ENCODE data around the gene EZR.
"Not testable (repeated sequence)": the region's sequence is repeated elsewhere in the genome, so short reads cannot be mapped to it uniquely, and the experiment has no call there.

The EZR gene

DNA sequence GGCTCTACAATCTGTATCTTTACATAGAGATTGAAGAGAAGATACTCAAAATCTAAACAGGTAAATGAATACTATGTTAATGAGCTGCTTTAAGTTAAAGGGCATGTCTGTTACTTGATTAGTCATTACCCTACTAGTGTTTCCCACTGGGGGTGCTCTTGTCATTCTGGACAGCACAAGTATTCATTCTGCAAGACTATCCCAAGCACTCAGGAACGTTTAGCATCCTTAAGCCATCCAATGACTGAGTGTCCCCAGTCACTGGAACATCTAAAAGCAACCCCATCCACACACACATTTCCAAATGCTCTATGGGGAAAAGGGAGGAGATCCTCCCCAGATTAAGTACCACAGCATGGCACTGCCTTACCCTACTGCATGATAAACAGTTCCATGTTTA is 25.7 kb downstream of the EZR start:
- DNase-seq, result no peak

DNA sequence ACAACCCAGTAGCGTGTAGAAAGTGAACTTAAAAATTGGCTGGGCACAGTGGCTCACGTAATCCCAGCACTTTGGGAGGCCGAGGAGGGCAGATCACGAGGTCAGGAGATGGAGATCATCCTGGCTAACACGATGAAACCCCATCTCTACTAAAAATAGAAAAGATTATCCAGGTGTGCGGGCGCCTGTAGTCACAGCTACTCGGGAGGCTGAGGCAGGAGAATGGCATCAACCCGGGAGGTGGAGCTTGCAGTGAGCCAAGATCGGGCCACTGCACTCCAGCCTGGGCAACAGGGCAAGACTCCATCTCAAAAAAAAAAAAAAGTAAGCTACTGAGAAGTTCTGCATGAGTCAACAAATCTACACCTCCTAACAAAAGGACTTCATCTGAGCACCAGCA is 26.7 kb downstream of the EZR start:
- not testable (repeated sequence) for DNase-seq

DNA sequence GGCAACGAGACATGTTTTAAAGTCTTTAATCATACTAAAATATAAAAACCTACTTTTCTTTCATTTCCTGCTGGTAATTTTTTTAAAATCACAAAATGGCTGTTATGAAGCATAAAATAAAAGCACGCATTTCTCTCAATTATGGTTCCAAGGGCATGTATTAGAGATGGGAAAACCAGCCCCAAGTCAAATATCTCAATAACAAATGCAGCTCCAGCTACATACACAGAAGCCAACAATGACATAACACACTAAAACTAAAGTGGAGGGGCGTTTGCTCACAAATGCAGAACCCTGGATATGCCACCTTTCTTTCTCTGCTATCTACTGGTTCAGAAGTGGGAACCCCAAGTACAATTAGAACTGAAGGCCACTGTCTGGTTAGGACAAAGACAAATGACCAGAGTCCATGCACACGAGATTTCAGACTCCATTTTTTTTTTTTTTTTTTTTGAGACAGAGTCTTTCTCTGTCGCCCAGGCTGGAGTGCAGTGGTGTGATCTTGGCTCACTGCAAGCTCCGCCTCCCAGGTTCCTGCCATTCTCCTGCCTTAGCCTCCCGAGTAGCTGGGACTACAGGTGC is 27.8 kb downstream of the EZR start:
- no peak for DNase-seq

DNA sequence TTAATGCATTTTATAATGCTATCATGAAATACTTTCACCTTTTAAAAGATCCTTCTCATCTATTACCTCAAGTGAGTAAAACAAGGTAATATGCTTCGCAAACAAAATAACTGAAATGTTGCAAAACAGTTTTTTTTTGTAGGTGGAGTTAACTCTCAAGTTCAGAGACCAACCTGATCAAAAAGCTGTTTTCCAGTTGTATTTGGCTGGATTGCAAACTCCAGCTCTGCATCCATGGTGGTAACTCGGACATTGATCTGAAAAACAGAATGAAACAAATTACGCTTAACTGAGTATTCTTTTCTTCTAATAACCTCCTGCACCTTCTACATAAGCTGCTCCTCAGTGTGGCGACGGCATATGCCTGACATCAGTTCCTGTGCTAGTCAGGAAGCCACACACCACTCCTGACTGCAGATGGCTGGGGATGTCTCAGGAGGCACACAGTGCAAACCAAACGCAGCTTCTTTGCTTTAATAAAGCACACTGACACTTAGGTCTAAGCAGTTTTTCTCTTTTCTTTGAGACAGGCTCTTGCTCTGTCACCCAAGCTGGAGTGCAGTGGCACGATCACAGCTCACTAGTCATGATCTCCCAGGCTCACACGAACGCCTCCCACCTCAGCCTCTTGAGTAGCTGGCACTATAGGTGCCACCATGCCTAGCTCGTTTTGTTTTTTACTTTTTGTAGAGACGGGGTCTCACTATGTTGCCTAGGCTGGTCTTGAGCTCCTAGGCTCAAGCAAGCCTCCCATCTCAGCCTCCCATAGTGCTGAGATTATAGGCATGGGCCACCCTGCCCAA is 29.9 kb downstream of the EZR start:
- DNase-seq, result no peak

DNA sequence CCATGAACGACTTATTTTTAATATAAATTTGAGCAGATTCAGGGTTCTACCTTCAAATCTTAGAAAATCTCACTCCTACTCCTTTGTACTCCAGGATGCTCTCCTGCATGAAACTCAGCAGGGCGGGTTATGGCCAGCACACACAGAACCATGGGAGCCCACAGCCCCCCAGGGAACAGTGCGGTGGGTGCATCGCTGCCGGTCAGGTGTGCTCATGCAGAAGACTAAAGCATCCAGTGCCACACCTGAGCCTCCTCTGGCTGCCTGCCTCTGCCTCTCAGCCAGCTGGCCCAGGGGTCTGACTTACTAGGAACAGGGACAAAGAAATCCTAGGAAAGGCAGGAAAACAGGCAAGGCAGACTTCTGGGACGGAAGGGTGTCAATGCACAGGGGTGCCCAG is 31.8 kb downstream of the EZR start:
- no peak for DNase-seq

DNA sequence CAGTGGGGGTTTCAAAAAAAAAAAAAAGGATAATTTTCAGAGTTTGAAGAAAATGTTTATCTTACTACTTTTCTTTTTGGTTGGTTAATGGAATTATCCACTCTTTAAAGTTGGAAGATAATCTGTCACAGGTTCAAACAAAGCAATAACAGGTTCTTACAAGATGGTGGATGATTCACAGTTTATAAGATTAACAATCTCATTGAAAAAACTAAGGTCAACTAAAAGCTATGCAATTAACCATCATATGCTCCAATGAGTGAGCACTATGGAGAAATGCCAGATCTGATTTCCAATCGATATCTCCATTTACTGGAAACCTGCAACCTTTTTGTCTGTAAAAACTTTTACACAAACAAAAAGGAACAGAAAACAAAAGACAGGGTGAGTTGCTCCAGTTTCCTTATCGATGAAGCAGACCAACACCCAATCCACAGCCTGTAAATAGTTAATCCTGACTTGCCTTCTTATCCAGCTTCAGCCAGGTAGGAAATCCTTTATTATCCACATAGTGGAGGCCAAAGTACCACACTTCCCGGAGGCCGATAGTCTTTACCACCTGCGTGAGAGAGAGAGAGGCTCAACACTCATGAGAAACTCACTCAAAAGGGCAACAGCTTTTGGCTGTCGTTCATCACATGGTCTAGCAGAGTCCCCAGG is 32.4 kb downstream of the EZR start:
- no peak for DNase-seq

DNA sequence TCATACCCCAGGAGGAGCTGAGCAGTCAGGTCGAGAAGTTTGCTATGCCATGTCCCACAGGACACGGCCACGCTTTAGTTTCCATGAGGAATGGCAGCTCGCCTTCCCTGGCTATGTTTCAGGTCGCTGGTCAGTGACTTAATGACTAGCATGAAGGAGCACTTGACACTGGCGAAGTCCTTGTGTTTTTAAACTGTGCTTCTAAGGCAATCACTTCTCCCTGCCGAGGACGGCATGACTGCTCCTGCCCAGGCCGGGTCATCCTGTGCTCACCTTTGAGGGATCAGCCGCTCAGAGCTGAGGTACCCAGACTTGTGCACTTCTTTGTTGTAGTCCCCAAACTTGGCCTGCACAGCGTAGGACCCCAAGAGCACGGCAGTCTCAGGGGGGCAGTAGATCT is 34.1 kb downstream of the EZR start:
- DNase-seq, result no peak

DNA sequence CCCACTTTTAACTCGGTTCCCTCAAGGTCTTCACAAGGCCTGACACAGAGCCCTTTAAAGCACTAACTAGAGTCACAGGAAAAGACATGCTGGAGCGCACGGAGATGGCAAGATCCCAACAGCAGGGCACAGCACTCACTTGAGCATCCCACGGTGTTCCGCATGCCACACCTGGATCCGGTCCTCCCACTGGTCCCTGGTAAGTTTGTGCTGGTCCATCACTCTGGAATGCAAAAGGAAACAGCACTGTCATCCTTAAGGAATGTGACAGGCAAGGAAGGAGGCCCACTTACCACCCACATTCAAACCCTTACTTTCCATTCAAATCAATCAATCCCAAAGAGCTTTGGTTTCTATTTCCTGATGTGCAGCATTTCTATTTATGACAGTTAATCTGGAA is 34.7 kb downstream of the EZR start:
- DNase-seq, result no peak

DNA sequence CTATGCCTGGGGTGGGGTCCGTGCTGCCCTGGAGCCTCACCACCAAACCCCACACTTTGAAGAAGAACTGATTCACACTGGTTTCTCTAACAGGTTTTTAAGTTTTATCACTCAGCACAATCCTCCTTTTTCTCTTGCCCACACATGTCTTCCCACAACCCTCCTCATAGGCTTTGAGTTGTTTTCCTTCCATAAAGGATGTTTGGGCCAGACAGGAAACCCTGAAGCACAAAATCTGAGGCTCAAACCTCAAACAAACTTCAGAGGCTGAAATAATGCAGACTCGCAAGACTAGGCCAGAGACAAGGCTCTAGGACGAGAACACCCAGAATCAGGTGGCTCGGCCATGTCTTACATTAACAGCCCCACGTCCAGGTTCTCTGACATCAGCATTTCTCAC is 35.3 kb downstream of the EZR start:
- DNase-seq, result no peak

DNA sequence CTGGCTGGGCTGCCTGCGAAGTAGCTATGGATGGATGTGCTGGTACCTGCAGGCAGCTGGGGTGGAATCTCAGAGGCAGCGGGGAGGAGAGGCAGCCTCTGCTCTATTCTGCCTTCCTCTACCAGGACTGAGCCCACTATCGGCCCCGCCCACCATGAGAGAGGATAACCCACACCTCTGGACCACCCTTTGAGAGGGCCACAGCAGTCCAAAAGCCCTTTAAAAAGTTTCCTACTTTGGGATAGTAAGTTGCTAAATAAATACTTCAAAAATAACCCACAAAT is 36.1 kb downstream of the EZR start:
- no peak for DNase-seq

DNA sequence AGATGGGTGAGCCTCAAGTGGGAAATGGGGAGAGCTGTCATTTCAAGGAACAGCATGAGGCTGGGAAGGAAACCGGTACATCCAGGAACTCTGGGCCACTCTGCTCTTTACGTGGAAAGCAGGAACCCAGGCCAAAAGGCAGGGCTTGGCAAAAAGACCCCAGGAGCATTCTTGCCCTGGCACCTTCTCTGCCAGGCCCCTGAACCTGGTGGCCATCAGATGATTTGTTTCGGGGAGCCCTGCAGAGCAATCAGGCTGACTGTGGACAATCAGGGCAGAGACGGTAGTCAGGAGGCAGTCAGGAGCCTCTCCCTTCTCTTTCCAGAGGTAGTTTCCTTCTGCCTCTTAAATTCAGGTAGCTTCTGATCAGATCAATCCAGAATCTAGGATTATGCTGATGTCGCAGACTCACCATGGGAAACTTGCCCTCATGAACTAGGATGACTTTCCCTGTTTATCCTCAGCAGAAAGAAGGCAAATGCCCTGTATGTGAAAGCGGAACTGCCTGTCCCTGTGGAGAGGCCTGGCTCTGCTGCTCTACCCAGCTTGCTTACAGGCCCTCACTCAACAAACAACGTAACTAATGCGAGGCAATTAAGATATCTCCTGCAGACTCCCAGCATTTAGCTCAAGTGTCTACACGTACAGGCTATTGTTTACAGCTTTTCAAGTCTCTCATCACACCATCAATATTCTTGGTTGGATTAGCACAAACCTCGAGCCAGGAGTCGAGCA is 36.6 kb downstream of the EZR start:
- peak; percentile 66 for DNase-seq

DNA sequence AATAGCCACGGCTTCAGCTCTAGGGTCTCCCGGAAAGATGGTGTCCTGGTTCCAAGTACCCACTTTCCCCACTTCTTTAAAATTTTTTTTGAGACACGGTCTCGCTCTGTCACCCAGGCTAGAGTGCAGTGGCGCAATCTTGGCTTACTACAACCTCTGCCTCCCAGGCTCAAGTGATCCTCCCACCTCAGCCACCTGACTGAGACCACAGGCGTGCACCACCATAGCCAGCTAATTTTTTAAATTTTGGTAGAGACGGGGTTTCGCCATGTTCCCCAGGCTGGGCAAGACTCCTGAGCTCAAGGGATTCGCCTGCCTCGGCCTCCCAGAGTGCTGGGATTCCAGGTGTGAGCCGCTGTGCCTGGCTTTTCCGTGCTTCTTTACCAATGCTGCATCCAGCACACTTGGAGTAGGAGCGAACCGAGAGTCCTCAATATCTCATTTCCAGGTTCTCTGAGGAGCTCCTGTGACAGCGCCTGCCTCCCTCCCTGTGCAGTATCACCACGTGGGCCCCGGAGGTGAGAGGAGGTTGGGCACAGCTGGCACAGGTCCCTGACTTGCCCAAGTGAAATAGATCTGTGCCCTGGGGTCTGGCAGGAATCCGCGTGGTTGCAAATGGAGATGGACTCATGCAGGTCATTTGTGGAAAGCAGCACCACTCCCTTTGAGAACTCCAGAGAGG is 37.3 kb downstream of the EZR start:
- DNase-seq, result no peak

DNA sequence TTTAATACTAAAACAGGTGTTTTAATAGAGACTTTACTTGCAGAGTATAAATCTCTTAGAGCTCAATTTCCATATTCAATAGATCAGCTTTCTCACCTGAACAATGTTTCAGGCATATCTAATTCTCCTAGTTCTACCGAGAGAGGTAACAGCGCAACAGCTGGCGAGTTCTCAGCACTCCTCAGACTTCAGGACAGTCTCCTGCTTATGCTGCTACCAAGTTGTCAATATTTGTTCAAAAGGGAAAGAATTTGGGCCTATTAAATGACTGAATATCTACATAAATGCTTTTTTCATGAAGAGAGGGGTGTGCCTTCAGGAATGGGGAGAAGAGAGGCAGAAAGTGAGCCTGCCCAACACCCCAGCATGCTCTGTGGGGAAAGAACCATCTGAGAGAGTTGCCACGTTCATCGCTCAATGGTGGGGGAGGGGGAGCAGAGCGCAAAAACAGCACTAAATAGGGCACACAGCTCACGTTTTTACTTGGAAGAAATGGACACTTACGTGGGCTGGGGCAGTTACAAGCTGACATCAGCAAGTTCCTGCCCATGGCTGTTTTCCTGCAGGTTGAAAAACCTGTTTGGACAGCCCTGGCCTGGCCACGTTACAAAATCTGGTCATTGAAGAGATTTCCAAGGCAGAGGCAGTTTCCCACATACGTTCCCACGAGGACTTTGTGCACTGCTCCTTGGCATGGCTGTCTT is 38.0 kb downstream of the EZR start:
- no peak for DNase-seq

DNA sequence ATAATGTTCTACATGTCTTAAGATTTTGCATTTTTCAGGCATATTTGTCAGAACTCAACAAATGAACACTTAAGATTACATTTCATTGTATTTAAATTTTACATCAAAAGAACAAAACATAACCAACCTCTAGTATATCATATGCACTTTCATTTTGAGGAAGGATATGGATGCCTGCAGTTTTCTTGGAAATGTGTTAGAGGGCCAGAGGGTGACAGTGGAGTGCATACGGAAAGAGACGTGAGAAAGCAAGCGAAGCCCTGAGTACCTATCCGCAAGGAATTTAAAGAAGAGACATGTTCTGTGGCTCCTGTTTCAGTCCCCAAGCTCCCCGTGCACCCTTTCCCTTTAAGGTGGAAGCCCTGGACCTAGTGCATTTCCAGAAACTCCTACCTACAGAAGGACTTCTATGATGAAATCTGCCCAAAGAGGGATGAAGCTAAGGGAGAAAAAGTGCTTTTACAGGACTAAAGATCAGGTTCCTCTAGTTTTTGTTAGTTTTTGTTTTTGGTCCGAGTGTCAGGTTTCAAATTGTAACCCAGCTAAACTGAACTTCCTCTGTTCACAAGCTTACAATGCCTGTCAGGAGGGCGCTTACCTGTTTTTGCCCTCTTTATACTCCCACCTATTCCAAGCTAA is 38.8 kb downstream of the EZR start:
- DNase-seq, result no peak

DNA sequence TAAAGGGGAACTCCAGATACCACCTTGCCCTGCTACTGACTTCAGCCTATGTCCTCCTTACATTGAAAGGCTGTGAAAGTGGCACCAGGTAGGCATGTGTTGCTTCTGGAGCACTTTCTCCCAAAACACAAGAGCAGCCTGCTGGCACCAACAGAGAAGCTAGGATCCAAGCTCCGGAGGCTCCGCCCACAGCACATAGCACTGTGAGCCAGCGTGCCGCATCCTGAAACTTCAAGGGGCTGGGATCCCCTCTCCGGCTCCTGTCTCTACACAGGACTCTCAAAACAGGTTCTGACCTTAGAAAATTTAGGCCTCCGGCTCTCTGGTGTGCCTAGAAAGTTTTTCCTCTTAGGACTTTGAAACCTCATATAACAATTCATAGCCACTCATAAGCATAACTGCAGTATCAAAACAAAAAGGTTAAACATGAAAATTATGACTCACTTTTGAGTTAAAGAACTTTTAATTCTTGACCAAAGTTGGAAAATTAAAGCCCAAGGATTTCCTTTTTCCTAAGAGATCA is 41.1 kb downstream of the EZR start:
- DNase-seq, result no peak

DNA sequence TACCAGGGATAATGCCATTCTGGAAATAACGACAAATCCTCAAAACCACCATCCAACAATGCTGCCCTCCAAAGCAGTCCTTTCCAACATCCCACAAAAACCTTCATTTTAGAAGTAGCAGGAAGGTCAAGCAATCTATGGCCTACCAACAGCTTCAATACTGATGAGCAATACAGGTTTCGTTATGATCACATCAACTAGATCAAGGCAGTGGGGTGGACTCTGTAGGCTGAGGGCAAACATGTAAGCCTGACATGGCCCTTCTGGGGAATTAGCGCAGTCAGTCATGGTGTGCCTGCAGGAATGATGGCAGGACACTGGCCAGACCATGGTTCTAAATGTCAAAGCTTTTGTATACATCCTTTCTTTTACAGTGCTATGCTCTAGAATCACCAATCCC is 41.7 kb downstream of the EZR start:
- DNase-seq, result no peak

DNA sequence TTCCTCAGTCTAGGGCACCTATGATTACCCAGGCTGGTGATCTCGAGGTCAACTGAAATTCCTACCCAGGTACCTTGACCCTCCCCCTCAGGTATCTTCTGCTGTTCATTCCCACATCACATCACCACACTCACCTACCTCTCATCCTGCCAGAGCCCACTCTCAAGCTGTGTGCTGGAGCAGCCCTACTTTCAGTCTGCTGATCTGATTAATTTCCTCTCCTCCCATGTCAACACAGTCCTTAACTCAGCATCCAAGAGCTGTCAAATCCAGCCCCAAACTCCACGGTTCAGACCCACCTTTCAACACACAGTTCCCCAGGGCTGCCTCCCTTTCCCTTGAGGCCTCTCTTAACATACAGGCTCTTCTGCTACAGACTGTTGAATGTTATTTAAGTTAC is 42.4 kb downstream of the EZR start:
- no peak for DNase-seq

DNA sequence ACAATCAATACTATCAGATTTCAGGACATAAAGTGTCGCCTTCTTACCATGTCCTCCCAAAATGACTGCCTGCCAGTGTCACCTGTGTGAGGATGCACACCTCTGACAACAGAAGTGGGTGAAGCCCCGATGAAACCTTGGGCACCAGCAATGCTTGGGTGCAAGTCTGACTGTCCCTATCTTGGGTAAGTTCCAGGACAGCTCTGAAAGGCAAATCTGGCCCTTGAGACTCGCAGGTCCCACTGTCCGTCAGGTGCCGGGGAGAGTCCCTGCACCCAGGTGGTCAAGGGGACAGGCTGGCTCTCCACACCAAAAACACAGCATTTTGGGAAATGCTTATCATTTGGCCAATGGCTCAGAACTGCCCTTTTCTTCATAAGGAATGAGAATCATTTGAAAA is 43.3 kb downstream of the EZR start:
- no peak for DNase-seq

DNA sequence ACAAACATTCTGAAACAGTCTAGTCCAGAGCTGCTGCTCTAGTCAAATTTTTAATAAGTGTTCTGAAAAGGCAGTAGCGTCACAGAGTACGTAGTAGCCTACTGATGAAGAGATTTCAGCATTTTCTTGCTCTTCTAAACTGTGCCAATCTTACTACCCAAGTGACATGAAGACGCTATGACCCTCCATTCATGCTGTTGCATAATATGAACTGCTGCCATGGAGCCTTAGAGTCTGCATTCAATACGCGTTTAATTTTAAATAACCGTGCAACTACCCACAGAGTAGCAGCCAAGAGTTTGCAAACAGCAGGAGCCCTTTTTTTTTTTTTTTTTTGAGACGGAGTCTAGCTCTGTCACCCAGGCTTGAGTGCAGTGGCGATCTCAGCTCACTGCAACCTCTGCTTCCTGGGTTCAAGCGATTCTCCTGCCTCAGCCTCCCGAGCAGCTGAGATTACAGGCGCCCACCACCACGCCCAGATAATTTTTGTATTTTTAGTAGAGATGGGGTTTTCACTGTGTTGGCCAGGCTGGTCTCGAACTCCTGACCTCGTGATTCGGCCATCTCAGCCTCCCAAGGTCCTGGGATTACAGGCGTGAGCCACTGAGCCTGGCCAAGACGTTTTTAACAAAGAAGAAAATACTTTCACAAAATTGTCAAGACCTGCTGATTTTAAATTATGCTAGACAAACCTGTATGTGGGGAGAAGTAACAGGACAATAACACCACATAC is 44.3 kb downstream of the EZR start:
- no peak for DNase-seq

DNA sequence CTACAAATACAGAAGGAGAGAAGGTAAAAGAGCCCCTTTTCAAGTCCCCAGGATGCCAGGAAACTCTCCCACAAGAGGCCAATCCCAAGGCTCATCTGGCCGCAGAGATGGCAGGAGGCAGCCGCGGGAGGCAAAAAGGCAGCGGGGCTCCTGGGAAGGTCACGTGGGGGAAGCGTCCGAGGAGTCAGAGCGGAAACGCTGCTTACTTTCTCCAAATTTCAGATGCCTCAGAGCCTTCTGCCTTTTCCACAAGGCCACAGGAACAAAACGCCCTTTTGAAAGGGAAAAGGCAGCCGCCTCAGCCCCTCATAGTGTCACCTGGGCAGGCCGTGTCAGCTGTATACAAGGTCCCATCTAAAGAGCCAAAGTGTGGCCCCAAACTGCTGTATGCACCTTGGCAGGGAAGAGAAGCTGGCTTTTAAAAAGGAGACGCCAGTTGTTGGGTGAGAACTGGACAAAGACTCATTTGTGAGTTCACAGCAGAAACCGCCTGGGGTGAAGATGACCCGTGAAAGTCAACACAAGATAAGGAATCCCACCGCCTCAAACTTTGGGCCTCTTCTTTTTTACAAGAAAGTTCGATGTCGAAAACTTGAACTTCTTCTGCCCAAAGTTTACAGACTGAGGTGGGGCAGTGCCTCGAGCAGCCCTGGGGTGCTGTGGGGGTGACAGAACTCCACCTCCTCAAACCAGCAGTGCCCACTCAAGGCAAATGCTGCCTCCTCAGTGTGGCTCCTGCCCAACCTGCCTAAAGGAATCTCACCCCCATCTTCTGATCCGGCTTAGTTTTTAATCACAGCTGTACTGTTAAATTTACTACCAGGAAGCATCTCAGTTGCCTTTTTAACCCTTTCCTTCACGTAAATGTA is 45.4 kb downstream of the EZR start:
- no peak for DNase-seq

Data from NCI-H1417 treated with DMSO at 0.1 percent for 48 hours (cell line).